DOHH2 (cell line): ENCODE measurements around the gene SCN3B.

ENCODE experiments used
- EZH2phosphoT487 ChIP-seq: fragments of 200-600 bp; sonication (generic); IDR thresholded peaks from 2 replicates; pipeline ENCODE4 v1.6.1; 2017; ENCODE audit warnings: borderline replicate concordance, mild to moderate bottlenecking, antibody characterized with exemption, low read length, moderate library complexity, mixed read lengths
- TF ChIP-seq, protein P1 (sequence below): fragments of 200-600 bp; sonication (generic); IDR thresholded peaks from one replicate; pipeline ENCODE4 v1.5.1; 2014; ENCODE audit warnings: antibody characterized with exemption, mild to moderate bottlenecking, low read depth, low read length; ENCODE audit not compliant: poor library complexity, severe bottlenecking

DNA sequence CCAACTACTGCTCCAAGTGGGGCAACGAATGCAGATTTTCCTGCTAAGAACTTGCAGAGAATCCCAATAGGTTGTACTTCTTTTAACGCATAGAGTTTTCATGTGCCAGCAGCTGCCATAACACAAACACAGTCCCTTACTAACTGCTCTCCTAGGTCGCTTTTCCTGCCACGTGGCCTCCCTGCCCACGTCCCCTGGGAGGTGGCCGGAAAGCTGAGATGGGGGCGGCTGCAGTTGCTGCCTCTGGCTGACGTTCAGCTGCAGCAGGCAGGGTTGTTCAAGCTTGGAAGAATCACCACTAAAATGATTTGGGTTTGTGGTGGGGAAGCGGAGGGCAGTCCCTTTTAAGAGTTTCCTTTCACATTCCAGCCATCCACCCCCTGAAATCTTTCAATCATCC, 47.7 kb upstream of the SCN3B start:
- TF ChIP-seq, protein P1, sequence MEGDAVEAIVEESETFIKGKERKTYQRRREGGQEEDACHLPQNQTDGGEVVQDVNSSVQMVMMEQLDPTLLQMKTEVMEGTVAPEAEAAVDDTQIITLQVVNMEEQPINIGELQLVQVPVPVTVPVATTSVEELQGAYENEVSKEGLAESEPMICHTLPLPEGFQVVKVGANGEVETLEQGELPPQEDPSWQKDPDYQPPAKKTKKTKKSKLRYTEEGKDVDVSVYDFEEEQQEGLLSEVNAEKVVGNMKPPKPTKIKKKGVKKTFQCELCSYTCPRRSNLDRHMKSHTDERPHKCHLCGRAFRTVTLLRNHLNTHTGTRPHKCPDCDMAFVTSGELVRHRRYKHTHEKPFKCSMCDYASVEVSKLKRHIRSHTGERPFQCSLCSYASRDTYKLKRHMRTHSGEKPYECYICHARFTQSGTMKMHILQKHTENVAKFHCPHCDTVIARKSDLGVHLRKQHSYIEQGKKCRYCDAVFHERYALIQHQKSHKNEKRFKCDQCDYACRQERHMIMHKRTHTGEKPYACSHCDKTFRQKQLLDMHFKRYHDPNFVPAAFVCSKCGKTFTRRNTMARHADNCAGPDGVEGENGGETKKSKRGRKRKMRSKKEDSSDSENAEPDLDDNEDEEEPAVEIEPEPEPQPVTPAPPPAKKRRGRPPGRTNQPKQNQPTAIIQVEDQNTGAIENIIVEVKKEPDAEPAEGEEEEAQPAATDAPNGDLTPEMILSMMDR: no peak
- no peak for TF ChIP-seq EZH2phosphoT487
